H1 (cell line): Measurements from ENCODE around the gene SLC9A4. TPM values are rescaled to one million over a fixed set of nuclear protein-coding genes. Genes with fewer than 3 reads are reported as not detected.

Experiments used
- CTCF ChIA-PET: fragments of 300-600 bp; sonication (Branson Sonifier 250); formaldehyde crosslinking; loops from one replicate; lab custom pipeline; 2021; ENCODE audit not compliant: partially characterized antibody; lab: Charles Lee
- POLR2A ChIA-PET: fragments of 300-600 bp; sonication (Branson Sonifier 250); formaldehyde crosslinking; loops from one replicate; lab custom pipeline; 2021; ENCODE audit warnings: inconsistent platforms; ENCODE audit not compliant: partially characterized antibody; lab: Charles Lee
- DNase-seq, 2 experiments: peaks; one replicate each; pipeline versions ENCODE4 v3.0.0 to v3.0.0-alpha.2; 2010 to 2022; ENCODE audit warnings: low spot score in 2 of 2, low read depth in 1 of 2, mixed read lengths in 1 of 2
- FAIRE-seq: peaks from 2 replicates; lab custom pipeline; 2011; peaks lifted over from hg19 to GRCh38; lab: Jason Lieb, UNC
- H2AFZ ChIP-seq: 2 replicates; pipeline ENCODE4 v1.8.1; 2012; ENCODE audit warnings: low read length, inconsistent platforms
- H2AK5ac ChIP-seq: 2 replicates; pipeline ENCODE4 v1.6.1; 2013; ENCODE audit warnings: low read depth, low read length
- H2BK120ac ChIP-seq: replicated peaks from 2 replicates; pipeline ENCODE3; 2013; ENCODE audit warnings: low read depth, low read length, inconsistent platforms
- H2BK12ac ChIP-seq: 2 replicates; pipeline ENCODE4 v1.6.1; 2013; ENCODE audit warnings: low read depth, low read length
- H2BK15ac ChIP-seq: 2 replicates; pipeline ENCODE4 v1.6.1; 2013; ENCODE audit warnings: low read length
- H2BK20ac ChIP-seq: 2 replicates; pipeline ENCODE4 v1.6.1; 2013; ENCODE audit warnings: low read length
- H2BK5ac ChIP-seq: 2 replicates; pipeline ENCODE4 v1.6.1; 2013; ENCODE audit warnings: low read depth, low read length
- H3K14ac ChIP-seq: 2 replicates; pipeline ENCODE4 v1.6.1; 2013; ENCODE audit warnings: inconsistent platforms; ENCODE audit not compliant: insufficient read length
- H3K18ac ChIP-seq: 2 replicates; pipeline ENCODE4 v1.6.1; 2013; ENCODE audit warnings: low read length; ENCODE audit errors: extremely low read depth
- H3K23ac ChIP-seq: 2 replicates; pipeline ENCODE4 v1.6.1; 2013; ENCODE audit warnings: inconsistent platforms; ENCODE audit not compliant: insufficient read length
- H3K23me2 ChIP-seq: 2 replicates; pipeline ENCODE4 v1.6.1; 2013; ENCODE audit warnings: low read depth, low read length
- H3K27ac ChIP-seq: 2 replicates; pipeline ENCODE4 v1.6.1; 2011; ENCODE audit warnings: low read depth, low read length, inconsistent platforms
- H3K27me3 ChIP-seq, 4 experiments: replicated peaks in 1 of 4; 1 replicate in 1 of 4; 2 replicates in 3 of 4; pipeline versions ENCODE4 v1.6.1 to v1.8.1; 2011 to 2013; ENCODE audit warnings: low read length in 3 of 4, mild to moderate bottlenecking in 3 of 4, inconsistent platforms in 2 of 4, mixed read lengths in 2 of 4, moderate library complexity in 1 of 4; ENCODE audit not compliant: control insufficient read depth in 3 of 4, insufficient read depth in 3 of 4; ENCODE audit errors: extremely low read depth in 1 of 4
- H3K36me3 ChIP-seq, 4 experiments: 2 replicates each; pipeline versions ENCODE4 v1.6.1 to v1.8.1; 2011 to 2013; ENCODE audit warnings: mild to moderate bottlenecking in 4 of 4, low read length in 3 of 4, moderate library complexity in 2 of 4, control low read depth in 1 of 4, inconsistent platforms in 1 of 4; ENCODE audit not compliant: insufficient read depth in 4 of 4, control insufficient read depth in 2 of 4
- H3K4ac ChIP-seq: replicated peaks from 2 replicates; pipeline ENCODE3; 2013; ENCODE audit warnings: low read length, low read depth, mixed read lengths, inconsistent platforms; ENCODE audit not compliant: insufficient read length
- H3K4me1 ChIP-seq, 4 experiments: replicated peaks in 1 of 4; 1 replicate in 1 of 4; 2 replicates in 3 of 4; pipeline versions ENCODE4 v1.6.1 to v1.8.1; 2011 to 2013; ENCODE audit warnings: low read length in 3 of 4, inconsistent platforms in 2 of 4, mixed read lengths in 1 of 4; ENCODE audit not compliant: insufficient read depth in 4 of 4, control insufficient read depth in 3 of 4
- H3K4me2 ChIP-seq, 2 experiments: 2 replicates each; pipeline versions ENCODE4 v1.6.1 to v1.8.1; 2011 to 2013; ENCODE audit warnings: low read depth in 2 of 2, low read length in 2 of 2, control low read depth in 1 of 2, inconsistent platforms in 1 of 2, mild to moderate bottlenecking in 1 of 2; ENCODE audit not compliant: insufficient read depth in 1 of 2
- H3K4me3 ChIP-seq, 4 experiments: fragments of 200-600, 300-600 bp in 1 of 4; sonication (generic), shearing (Covaris generic), sonication (Bioruptor Twin) in 1 of 4; 2 replicates each; pipeline versions ENCODE4 v1.5.1 to v1.8.1; 2011 to 2016; ENCODE audit warnings: low read length in 4 of 4, low read depth in 3 of 4, control low read depth in 2 of 4, inconsistent platforms in 2 of 4, mild to moderate bottlenecking in 2 of 4, mixed read lengths in 1 of 4, moderate library complexity in 1 of 4; ENCODE audit not compliant: insufficient read depth in 2 of 4; ENCODE audit errors: extremely low read depth in 1 of 4
- H3K56ac ChIP-seq: replicated peaks from 2 replicates; pipeline ENCODE3; 2013; ENCODE audit warnings: low read depth, mild to moderate bottlenecking, mixed read lengths, low read length, inconsistent platforms; ENCODE audit not compliant: insufficient read length
- H3K79me1 ChIP-seq: 2 replicates; pipeline ENCODE4 v1.6.1; 2013; ENCODE audit warnings: low read depth, low read length, control low read depth
- H3K79me2 ChIP-seq, 2 experiments: 2 replicates each; pipeline versions ENCODE4 v1.6.1 to v1.8.1; 2012 to 2013; ENCODE audit warnings: low read length in 2 of 2, mild to moderate bottlenecking in 2 of 2, inconsistent platforms in 1 of 2; ENCODE audit not compliant: insufficient read depth in 2 of 2, control insufficient read depth in 1 of 2
- H3K9ac ChIP-seq, 4 experiments: replicated peaks in 1 of 4; 1 replicate in 1 of 4; 2 replicates in 3 of 4; pipeline versions ENCODE4 v1.6.1 to v1.8.1; 2011 to 2013; ENCODE audit warnings: low read depth in 3 of 4, low read length in 3 of 4, control low read depth in 2 of 4, mild to moderate bottlenecking in 2 of 4, moderate library complexity in 2 of 4, inconsistent platforms in 1 of 4; ENCODE audit errors: extremely low read depth in 1 of 4
- H3K9me3 ChIP-seq, 2 experiments: 2 replicates each; pipeline versions ENCODE4 v1.6.1 to v1.8.1; 2012 to 2013; ENCODE audit warnings: mild to moderate bottlenecking in 2 of 2, moderate library complexity in 2 of 2, control low read depth in 1 of 2, inconsistent platforms in 1 of 2, low read depth in 1 of 2, low read length in 1 of 2, mixed read lengths in 1 of 2; ENCODE audit not compliant: insufficient read depth in 2 of 2
- H4K20me1 ChIP-seq, 2 experiments: replicated peaks in 1 of 2; 2 replicates each; pipeline versions ENCODE3 to v1.8.1; 2011 to 2013; ENCODE audit warnings: inconsistent platforms in 2 of 2, low read length in 2 of 2, mild to moderate bottlenecking in 1 of 2; ENCODE audit not compliant: insufficient read depth in 2 of 2, control insufficient read depth in 1 of 2
- H4K5ac ChIP-seq: 2 replicates; pipeline ENCODE4 v1.6.1; 2013; ENCODE audit warnings: low read length, low read depth, mixed read lengths, inconsistent platforms; ENCODE audit not compliant: insufficient read length
- H4K8ac ChIP-seq: 2 replicates; pipeline ENCODE4 v1.8.0; 2013; ENCODE audit warnings: mild to moderate bottlenecking, moderate library complexity, low read length, inconsistent platforms; ENCODE audit not compliant: insufficient read depth; ENCODE audit errors: extremely low read depth
- H4K91ac ChIP-seq: replicated peaks from 2 replicates; pipeline ENCODE3; 2013; ENCODE audit warnings: low read length, mixed read lengths, inconsistent platforms; ENCODE audit not compliant: insufficient read length
- GABPA ChIP-seq: IDR thresholded peaks from 2 replicates; pipeline ENCODE4 v1.6.1; 2011; ENCODE audit warnings: mild to moderate bottlenecking, low read length, moderate library complexity, borderline replicate concordance; ENCODE audit not compliant: insufficient read depth
- GTF2F1 ChIP-seq: IDR thresholded peaks from 2 replicates; pipeline ENCODE4 v1.6.1; 2012; ENCODE audit warnings: low read depth, low read length, improper control_type of control experiment, borderline replicate concordance
- WGBS, 2 experiments: shearing (Covaris generic) in 1 of 2; methylation state at CpG; one replicate each; pipeline versions ENCODE4 v1.1.6 to v1.1.7; 2013 to 2015; ENCODE audit warnings: low lambda C conversion rate in 2 of 2, mixed read lengths in 2 of 2, inconsistent platforms in 1 of 2, low coverage in 1 of 2, missing lambda C conversion rate in 1 of 2; ENCODE audit not compliant: insufficient replicate concordance in 2 of 2, insufficient coverage in 1 of 2, insufficient read length in 1 of 2; ENCODE audit errors: extremely low coverage in 1 of 2, missing lambda C conversion rate in 1 of 2; 5-methylcytosine and 5-hydroxymethylcytosine counted together
- polyA plus RNA-seq, 7 experiments: library from polyadenylated mRNA; depleted of rRNA in 3 of 7; stranded (reverse) in 5 of 7; unstranded in 2 of 7; fragments of >200 nt in 5 of 7; fragments of 200-250 nt in 2 of 7; gene quantifications; 1 replicate in 5 of 7; 2 replicates in 1 of 7; 4 replicates in 1 of 7; pipeline versions ENCODE4 v1.2.1 to v1.2.3, GENCODE V29; 2011 to 2013; ENCODE audit warnings: missing spikeins in 2 of 7, mixed read lengths in 2 of 7
- total RNA-seq: library from RNA; stranded (reverse); fragmentation: NEBNext Ultra II Directional; extraction: Animal tissue kit (Norgen Biotek cat#: 25700); gene quantifications from 2 replicates; pipeline ENCODE4 v1.2.1, GENCODE V29; 2021

The SLC9A4 gene
- total and polyA plus RNA-seq, 2 of the 8 experiments (the other 6 are each of a cell fraction or from before 2014, with no cell fraction given): not detected

DNA sequence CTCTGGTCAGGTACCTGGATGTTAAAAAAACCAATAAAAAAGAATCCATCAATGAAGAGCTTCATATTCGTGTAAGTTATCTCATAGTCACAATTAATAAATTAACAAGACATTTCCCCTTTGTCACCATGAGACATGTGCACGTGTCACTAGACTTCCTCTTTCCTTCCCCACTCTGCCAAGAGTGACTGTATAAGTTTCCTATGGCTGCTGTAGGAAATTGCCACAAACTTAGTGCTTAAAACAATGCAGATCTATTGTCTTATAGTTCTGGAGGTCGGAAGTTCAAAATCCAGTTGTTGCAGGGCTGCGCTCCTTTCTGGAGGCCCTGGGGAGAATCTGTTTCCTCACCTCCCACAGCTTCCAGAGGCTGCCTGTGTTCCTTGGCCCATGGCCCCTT, 35.8 kb downstream of the SLC9A4 start:
- 71% methylated on average over 4 of the region's 4 CpGs; no CpG with 5 or more reads in 1 of the 2 experiments for WGBS, 2 experiments
- no peak overlapping the region for H2BK15ac ChIP-seq
- H3K4me3 ChIP-seq: no peak overlapping the region
- no peaks in the 10 kb centered on the region for H3K23me2 ChIP-seq
- H3K79me1 ChIP-seq: no peaks in the 10 kb centered on the region
- CTCF ChIA-PET: interaction anchor here (0.7 to 1.7 kb wide), 4 partner anchors 9 to 107 kb away, joined by 3 to 4 read pairs (median 3); no protein-coding TSS in a partner anchor
- TF ChIP-seq GTF2F1 (no peak), GABPA (no peak)
- TF ChIP-seq, all 59 proteins: peak for 0
- H2BK120ac ChIP-seq: no peak overlapping the region
- no peak overlapping the region for H3K18ac ChIP-seq
- H4K8ac ChIP-seq: no peak overlapping the region
- no peak overlapping the region for H2BK5ac ChIP-seq
- H3K79me2 ChIP-seq: no peaks in the 10 kb centered on the region
- peaks cover 0 to 3% (median 0%) of the 10 kb centered on the region in 4 experiments; a peak in 1 of 7 replicates for H3K4me1 ChIP-seq
- no peaks in the 10 kb centered on the region for H4K20me1 ChIP-seq
- DNase-seq: no peak
- H3K27ac ChIP-seq: no peak overlapping the region
- H3K4me2 ChIP-seq: no peak overlapping the region
- H3K56ac ChIP-seq: no peak overlapping the region
- no peak overlapping the region for H4K91ac ChIP-seq
- H3K9ac ChIP-seq: no peak overlapping the region
- no peak overlapping the region for H2BK20ac ChIP-seq
- H3K36me3 ChIP-seq: no peaks in the 10 kb centered on the region
- no peak overlapping the region for H4K5ac ChIP-seq
- no peaks in the 10 kb centered on the region for H3K27me3 ChIP-seq
- no peak overlapping the region for H2AFZ ChIP-seq
- POLR2A ChIA-PET: no interaction called here
- FAIRE-seq: no peak
- no peak overlapping the region for H3K23ac ChIP-seq
- H2BK12ac ChIP-seq: no peak overlapping the region
- H3K9me3 ChIP-seq: no peaks in the 10 kb centered on the region
- H2AK5ac ChIP-seq: no peak overlapping the region
- H3K14ac ChIP-seq: no peak overlapping the region
- no peak overlapping the region for H3K4ac ChIP-seq
